Stomach (tissue), 4 donors: ENCODE data around the gene UGT1A10.

Experiments
- EP300 ChIP-seq: sonication (generic); formaldehyde crosslinking; IDR thresholded peaks from one replicate; pipeline ENCODE4 v1.6.1; 2017; ENCODE audit warnings: antibody characterized with exemption
- POLR2A ChIP-seq, 4 donors: fragments of 450-650 bp; IDR thresholded peaks; one replicate each; pipeline ENCODE4 v1.6.1; 2016; ENCODE audit warnings: antibody characterized with exemption in 4 of 4, control low read depth in 2 of 4, mild to moderate bottlenecking in 1 of 4, moderate library complexity in 1 of 4
- POLR2AphosphoS5 ChIP-seq, 3 donors: sonication (generic); formaldehyde crosslinking; IDR thresholded peaks; one replicate each; pipeline ENCODE4 v1.6.1; 2016; ENCODE audit warnings: antibody characterized with exemption in 3 of 3
- TF ChIP-seq, protein P1 (sequence below), 7 experiments: fragments of 450-650 bp in 4 of 7; fragments of 200-600 bp in 3 of 7; sonication (generic) in 3 of 7; IDR thresholded peaks; one replicate each; pipeline ENCODE4 v1.5.1; 2016 to 2019; ENCODE audit warnings: antibody characterized with exemption in 7 of 7, control low read depth in 2 of 7, mild to moderate bottlenecking in 1 of 7

DNA sequence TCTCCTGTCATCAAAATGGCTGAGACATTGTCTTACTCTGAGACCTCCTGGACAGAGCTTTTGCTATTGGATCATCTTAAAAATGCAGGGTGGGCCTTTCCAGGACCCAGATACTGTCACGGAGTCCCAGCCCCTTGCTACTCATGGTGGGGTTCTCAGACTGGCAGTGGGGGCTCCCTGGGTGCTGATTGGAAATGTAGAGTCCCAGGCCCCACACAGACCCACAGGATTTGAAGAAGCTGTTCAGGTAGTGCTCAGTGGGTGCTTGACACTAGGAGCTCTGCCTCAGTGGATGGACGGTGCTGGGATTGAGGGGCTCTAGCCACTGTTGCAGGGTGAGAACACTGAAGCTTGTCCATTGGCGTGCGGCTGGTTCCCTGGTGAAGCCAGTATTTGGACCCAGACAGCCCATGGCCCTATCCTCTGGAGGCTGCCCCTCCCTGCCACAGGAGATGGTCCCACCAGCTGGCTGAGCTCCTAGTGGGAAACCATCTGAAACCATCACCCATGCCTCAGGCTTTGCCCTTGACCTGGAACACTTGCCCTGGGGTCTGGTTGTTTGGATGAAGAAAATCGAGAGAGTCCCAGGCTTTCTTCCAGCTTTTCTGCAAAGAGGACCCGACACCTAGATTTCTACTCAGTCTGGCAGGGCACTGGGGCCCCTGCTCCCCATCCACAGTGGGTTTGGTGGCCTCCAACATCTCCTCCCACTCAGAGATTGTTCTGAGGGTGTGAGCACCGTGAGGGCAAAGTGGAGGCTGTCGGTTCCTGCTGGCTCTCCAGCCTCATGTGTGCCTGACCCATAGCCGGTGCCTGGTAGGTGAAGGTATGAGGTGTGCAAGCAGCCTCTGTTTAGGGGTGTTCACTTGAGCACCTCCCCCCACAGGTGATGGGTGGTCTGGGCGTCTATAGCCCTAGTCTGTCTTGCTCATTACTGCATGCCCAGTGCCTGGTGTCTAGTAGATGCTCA lies 172.0 kb downstream of the UGT1A10 start:
- TF ChIP-seq, protein P1, sequence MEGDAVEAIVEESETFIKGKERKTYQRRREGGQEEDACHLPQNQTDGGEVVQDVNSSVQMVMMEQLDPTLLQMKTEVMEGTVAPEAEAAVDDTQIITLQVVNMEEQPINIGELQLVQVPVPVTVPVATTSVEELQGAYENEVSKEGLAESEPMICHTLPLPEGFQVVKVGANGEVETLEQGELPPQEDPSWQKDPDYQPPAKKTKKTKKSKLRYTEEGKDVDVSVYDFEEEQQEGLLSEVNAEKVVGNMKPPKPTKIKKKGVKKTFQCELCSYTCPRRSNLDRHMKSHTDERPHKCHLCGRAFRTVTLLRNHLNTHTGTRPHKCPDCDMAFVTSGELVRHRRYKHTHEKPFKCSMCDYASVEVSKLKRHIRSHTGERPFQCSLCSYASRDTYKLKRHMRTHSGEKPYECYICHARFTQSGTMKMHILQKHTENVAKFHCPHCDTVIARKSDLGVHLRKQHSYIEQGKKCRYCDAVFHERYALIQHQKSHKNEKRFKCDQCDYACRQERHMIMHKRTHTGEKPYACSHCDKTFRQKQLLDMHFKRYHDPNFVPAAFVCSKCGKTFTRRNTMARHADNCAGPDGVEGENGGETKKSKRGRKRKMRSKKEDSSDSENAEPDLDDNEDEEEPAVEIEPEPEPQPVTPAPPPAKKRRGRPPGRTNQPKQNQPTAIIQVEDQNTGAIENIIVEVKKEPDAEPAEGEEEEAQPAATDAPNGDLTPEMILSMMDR (IDR thresholded peaks at IDR 0.05): no peak
- TF ChIP-seq POLR2AphosphoS5 (IDR thresholded peaks at IDR 0.05): no peak
- TF ChIP-seq EP300: no peak
- TF ChIP-seq POLR2A (IDR thresholded peaks at IDR 0.05): no peak
